ENCODE data around the gene CEP41.

DNA sequence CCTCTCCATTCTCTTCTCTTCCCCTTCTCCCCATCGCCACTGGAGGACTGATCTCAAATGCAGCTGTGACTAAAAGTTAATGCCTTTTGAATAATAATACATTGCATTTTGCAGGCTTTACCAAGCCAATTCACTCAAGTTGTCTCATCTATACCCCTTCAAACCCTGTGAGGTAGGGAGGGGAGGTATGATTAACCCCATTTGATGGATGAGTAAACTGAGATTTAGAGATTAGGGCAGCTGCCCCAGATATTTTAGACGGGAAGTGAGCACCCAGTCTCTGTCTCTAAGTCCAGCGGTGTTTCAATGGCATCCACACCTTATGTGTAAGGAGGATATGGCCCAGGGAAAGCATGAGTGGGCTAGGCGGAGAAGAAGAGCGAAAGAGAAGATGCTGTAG is 95.1 kb downstream of the CEP41 start:
- TF ChIP-seq, protein P1, sequence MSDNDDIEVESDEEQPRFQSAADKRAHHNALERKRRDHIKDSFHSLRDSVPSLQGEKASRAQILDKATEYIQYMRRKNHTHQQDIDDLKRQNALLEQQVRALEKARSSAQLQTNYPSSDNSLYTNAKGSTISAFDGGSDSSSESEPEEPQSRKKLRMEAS (IDR thresholded peaks at IDR 0.05) = no peak
- no peak for TF ChIP-seq POLR2A (IDR thresholded peaks at IDR 0.05; ENCODE audit: low read length)
- TF ChIP-seq, protein P2, sequence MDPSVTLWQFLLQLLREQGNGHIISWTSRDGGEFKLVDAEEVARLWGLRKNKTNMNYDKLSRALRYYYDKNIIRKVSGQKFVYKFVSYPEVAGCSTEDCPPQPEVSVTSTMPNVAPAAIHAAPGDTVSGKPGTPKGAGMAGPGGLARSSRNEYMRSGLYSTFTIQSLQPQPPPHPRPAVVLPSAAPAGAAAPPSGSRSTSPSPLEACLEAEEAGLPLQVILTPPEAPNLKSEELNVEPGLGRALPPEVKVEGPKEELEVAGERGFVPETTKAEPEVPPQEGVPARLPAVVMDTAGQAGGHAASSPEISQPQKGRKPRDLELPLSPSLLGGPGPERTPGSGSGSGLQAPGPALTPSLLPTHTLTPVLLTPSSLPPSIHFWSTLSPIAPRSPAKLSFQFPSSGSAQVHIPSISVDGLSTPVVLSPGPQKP (IDR thresholded peaks at IDR 0.05; ENCODE audit: low read depth, low read length) = no peak
- TF ChIP-seq, protein P3, sequence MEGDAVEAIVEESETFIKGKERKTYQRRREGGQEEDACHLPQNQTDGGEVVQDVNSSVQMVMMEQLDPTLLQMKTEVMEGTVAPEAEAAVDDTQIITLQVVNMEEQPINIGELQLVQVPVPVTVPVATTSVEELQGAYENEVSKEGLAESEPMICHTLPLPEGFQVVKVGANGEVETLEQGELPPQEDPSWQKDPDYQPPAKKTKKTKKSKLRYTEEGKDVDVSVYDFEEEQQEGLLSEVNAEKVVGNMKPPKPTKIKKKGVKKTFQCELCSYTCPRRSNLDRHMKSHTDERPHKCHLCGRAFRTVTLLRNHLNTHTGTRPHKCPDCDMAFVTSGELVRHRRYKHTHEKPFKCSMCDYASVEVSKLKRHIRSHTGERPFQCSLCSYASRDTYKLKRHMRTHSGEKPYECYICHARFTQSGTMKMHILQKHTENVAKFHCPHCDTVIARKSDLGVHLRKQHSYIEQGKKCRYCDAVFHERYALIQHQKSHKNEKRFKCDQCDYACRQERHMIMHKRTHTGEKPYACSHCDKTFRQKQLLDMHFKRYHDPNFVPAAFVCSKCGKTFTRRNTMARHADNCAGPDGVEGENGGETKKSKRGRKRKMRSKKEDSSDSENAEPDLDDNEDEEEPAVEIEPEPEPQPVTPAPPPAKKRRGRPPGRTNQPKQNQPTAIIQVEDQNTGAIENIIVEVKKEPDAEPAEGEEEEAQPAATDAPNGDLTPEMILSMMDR (IDR thresholded peaks at IDR 0.05) = no peak
- TF ChIP-seq RCOR1 (IDR thresholded peaks at IDR 0.05; ENCODE audit: low read depth, low read length) = no peak
- no peak for TF ChIP-seq CEBPB (IDR thresholded peaks at IDR 0.05)
- TF ChIP-seq EP300 (IDR thresholded peaks at IDR 0.05) = no peak
